ENCODE measurements around the gene MBTPS1. TPM values are rescaled to one million over a fixed set of nuclear protein-coding genes. Genes with fewer than 3 reads are reported as not detected.

Gene MBTPS1
- total RNA-seq, 4 donors from 2014 or later, result 70.0 to 116 (median 86.5) TPM

DNA sequence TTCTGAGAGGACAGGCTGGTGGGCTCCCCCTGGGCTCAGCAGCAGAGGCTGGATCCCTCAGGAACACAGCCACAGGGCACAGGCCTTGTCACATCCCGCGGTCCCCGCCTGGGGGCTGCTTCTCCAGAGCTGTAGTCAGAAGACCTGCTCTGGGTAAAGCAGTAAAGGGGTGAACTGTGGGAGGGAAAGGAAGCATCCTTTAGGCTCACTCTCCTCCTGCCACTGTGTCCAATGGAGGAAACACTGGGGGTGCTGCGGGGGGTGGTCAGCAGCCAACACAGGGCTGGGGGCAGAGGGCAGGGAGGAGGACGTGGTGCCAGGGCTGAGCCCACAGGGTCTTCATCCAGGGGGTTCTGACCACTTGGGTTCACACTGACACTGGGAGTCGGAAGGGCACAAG, 69.1 kb downstream of the MBTPS1 start:
- Histone ChIP-seq H3K36me3 (peaks cover 47% of the 10 kb centered on the region), H3K9me3 (no peaks in the 10 kb centered on the region), H3K27me3 (peaks cover 19% of the 10 kb centered on the region), H3K27ac (no peak overlapping the region), H3K4me1 (peaks cover 9% of the 10 kb centered on the region), H3K4me3 (no peak overlapping the region)
- 98% methylated on average over 6 of the region's 6 CpGs for WGBS
- no peak for TF ChIP-seq EP300 (IDR thresholded peaks at IDR 0.05)
- TF ChIP-seq, protein P1, sequence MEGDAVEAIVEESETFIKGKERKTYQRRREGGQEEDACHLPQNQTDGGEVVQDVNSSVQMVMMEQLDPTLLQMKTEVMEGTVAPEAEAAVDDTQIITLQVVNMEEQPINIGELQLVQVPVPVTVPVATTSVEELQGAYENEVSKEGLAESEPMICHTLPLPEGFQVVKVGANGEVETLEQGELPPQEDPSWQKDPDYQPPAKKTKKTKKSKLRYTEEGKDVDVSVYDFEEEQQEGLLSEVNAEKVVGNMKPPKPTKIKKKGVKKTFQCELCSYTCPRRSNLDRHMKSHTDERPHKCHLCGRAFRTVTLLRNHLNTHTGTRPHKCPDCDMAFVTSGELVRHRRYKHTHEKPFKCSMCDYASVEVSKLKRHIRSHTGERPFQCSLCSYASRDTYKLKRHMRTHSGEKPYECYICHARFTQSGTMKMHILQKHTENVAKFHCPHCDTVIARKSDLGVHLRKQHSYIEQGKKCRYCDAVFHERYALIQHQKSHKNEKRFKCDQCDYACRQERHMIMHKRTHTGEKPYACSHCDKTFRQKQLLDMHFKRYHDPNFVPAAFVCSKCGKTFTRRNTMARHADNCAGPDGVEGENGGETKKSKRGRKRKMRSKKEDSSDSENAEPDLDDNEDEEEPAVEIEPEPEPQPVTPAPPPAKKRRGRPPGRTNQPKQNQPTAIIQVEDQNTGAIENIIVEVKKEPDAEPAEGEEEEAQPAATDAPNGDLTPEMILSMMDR (IDR thresholded peaks at IDR 0.05), result no peak
- no peak for TF ChIP-seq POLR2AphosphoS5 (IDR thresholded peaks at IDR 0.05)
- no peak for TF ChIP-seq POLR2A (IDR thresholded peaks at IDR 0.05)
- DNase-seq (ENCODE audit: low spot score in 2 of 2), result no peak

DNA sequence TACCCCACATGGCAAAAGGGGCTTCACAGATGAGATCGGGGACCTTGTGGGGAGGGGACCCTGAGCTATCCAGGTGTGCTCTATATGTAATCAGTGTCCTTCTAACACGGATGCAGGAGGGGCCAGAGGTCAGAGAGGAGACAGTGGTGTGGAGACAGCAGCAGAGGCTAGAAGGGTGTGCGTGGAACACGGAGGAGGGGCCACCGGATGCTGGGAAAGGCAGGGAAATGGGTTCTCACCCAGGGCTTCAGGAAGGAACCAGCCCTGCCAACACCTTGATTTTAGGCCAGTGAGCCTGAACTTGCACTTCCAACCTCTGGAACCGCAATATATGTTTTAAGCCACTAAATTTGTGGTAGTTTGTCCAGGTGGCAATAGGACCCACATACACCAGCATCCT, 69.5 kb downstream of the MBTPS1 start:
- H3K4me3 ChIP-seq, result no peak overlapping the region
- WGBS, result 90% methylated on average over 6 of the region's 6 CpGs
- H3K9me3 ChIP-seq, result no peaks in the 10 kb centered on the region
- H3K27ac ChIP-seq, result no peak overlapping the region
- H3K36me3 ChIP-seq, result peaks cover 43% of the 10 kb centered on the region
- H3K4me1 ChIP-seq, result peaks cover 9% of the 10 kb centered on the region
- TF ChIP-seq EP300 (IDR thresholded peaks at IDR 0.05), result no peak
- no peak for TF ChIP-seq POLR2AphosphoS5 (IDR thresholded peaks at IDR 0.05)
- TF ChIP-seq POLR2A (IDR thresholded peaks at IDR 0.05), result no peak
- TF ChIP-seq, protein P1 (IDR thresholded peaks at IDR 0.05), result no peak
- DNase-seq (ENCODE audit: low spot score in 2 of 2), result no peak
- peaks cover 22% of the 10 kb centered on the region for H3K27me3 ChIP-seq

DNA sequence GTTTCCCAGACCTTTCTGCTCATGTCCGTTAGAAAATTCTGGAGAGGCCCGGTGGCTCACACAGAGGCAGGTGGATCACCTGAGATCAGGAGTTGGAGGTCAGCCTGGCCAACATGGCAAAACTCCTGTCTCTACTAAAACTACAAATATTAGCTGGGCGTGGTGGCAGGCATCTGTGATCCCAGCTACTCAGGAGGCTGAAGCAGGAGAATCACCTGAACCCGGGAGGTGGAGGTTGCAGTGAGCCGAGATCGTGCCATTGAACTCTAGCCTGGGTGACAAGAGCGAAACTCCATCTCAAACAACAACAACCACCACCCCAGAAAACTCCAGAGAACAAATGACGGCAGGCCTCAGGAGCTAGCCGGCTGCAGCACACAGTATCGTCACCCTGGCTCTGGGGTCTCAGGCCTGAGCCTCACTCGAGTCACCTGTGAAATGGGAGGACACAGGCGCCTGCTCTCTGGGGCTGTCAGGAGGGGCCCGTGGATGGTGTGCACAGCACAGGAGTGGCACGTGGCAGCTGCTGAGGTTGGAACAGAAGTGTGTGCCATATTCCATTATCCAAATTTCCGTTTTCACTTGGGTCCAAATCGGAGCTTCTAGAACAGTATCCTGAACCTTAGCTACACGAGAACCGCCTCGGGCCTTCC, 70.8 kb downstream of the MBTPS1 start:
- 93% methylated on average over 19 of the region's 19 CpGs for WGBS
- H3K4me3 ChIP-seq, result no peak overlapping the region
- H3K27ac ChIP-seq, result no peak overlapping the region
- H3K9me3 ChIP-seq, result no peaks in the 10 kb centered on the region
- H3K4me1 ChIP-seq, result peaks cover 9% of the 10 kb centered on the region
- TF ChIP-seq, protein P1 (IDR thresholded peaks at IDR 0.05), result no peak
- TF ChIP-seq POLR2AphosphoS5 (IDR thresholded peaks at IDR 0.05) (no peak), POLR2A (IDR thresholded peaks at IDR 0.05) (no peak), EP300 (IDR thresholded peaks at IDR 0.05) (no peak)
- peaks cover 31% of the 10 kb centered on the region for H3K36me3 ChIP-seq
- H3K27me3 ChIP-seq, result peaks cover 31% of the 10 kb centered on the region
- no peak for DNase-seq (ENCODE audit: low spot score in 2 of 2)

DNA sequence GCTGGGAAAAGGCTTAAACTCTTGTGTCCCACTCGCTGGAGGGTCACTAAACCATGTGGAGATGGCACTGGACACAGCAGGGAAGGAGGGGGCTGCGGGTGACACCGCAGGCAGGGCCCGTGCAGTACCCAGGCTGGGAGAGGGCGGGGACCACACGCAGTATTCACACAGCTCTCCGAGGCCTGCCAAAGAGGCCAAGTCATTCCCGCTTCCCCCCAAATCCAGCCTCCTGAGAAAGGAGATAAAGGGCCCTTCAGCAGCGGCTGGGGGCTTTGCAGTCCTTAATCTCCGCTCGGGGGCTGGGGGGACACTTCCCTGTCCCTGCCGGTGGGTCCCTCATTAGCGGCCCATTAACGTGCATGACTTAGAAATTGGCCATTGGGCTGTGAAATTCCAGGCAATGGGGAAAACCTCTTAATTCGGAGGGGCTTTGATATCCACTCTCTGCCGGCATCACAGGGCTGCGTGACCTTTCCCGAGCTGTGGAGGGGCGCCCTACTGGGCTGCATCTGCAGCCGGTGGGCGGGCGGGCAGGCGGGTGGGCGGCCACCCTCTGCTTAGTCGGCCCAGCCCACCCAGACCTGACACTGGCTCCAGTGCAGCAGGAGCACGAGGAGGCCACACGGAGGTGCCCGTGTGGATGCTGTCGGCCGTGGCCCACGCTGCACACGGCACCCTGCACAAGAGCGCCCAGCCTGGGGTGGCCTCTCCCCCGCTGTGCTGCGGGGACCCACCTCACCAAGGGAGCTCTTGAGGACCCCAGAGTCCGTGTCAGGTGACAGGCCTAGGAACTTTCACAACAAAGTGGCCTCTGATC, 71.5 kb downstream of the MBTPS1 start:
- no peak overlapping the region for H3K27ac ChIP-seq
- 67% methylated on average over 18 of the region's 36 CpGs for WGBS
- H3K36me3 ChIP-seq, result peaks cover 27% of the 10 kb centered on the region
- H3K4me1 ChIP-seq, result peaks cover 9% of the 10 kb centered on the region
- TF ChIP-seq POLR2A (IDR thresholded peaks at IDR 0.05) (no peak), EP300 (IDR thresholded peaks at IDR 0.05) (no peak), POLR2AphosphoS5 (IDR thresholded peaks at IDR 0.05) (no peak)
- H3K9me3 ChIP-seq, result no peaks in the 10 kb centered on the region
- no peak overlapping the region for H3K4me3 ChIP-seq
- H3K27me3 ChIP-seq, result peaks cover 31% of the 10 kb centered on the region
- DNase-seq (ENCODE audit: low spot score in 2 of 2), result no peak

DNA sequence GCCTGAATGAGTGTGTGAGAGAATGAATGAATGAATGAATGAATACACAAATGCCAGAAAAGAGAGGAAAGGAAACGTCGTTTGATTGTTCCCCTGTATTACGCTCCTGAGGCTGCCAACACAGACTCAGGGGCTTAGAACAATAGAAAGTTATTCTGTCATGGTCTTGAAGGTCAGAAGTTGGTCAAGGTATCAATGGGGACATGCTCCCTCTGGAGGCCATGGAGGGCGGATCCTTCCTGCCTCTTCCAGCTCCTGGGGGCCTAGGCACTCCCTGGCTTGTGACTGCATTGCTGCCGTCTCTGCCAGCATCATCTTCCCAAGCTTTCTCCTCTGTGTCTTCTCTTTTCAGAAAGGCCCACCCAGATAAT, 72.6 kb downstream of the MBTPS1 start:
- no peak overlapping the region for H3K27ac ChIP-seq
- DNase-seq (ENCODE audit: low spot score in 2 of 2), result no peak
- no peak for TF ChIP-seq POLR2AphosphoS5 (IDR thresholded peaks at IDR 0.05)
- TF ChIP-seq, protein P1 (IDR thresholded peaks at IDR 0.05), result peak in 1 of 2 donors; percentile 21
- H3K27me3 ChIP-seq, result peaks cover 31% of the 10 kb centered on the region
- 46% methylated on average over 5 of the region's 5 CpGs for WGBS
- H3K9me3 ChIP-seq, result no peaks in the 10 kb centered on the region
- H3K4me1 ChIP-seq, result peaks cover 9% of the 10 kb centered on the region
- H3K36me3 ChIP-seq, result peaks cover 16% of the 10 kb centered on the region
- no peak overlapping the region for H3K4me3 ChIP-seq

All from suprapubic skin (tissue), 4 donors.